Measurements from ENCODE around the gene CRELD1. TPM values are rescaled to one million over a fixed set of nuclear protein-coding genes. Genes with fewer than 3 reads are reported as not detected.

The CRELD1 gene
- 10 to 100 TPM; 12.6 to 29.5 TPM for total RNA-seq
- 10 to 100 TPM; 20.5 to 31.1 TPM for polyA plus RNA-seq

GRCh38 chr3:9933561-9934234 is at the start of gene CRELD1:
Gene CRELD1, plus strand, starts transcription at chr3:9933834. Its CDS starts 605 bp downstream, at chr3:9934439.
- H3K27me3 ChIP-seq (ENCODE audit: control insufficient read depth in 4 of 4, insufficient read depth in 4 of 4, low read length in 3 of 4): no peaks in the 10 kb centered on the region
- DNase-seq (ENCODE audit: low spot score): peak; percentile 99
- H3K9ac ChIP-seq (ENCODE audit: low read depth in 1 of 2, low read length in 2 of 2): peak within 1 kb of the TSS; percentile 76 to 82
- peaks cover 8 to 33% (median 13%) of the 10 kb centered on the region in 4 donors for H3K36me3 ChIP-seq (ENCODE audit: control insufficient read depth in 4 of 4, insufficient read depth in 3 of 4, low read depth in 1 of 4, low read length in 3 of 4)
- TF ChIP-seq HNF4G (IDR thresholded peaks at IDR 0.05) (no peak), NR2F2 (IDR thresholded peaks at IDR 0.05) (no peak), SP1 (IDR thresholded peaks at IDR 0.05) (peak; percentile 72), MAX (IDR thresholded peaks at IDR 0.05) (peak; percentile 95), GABPA (IDR thresholded peaks at IDR 0.05 in 1 of 2, conservative IDR thresholded peaks at IDR 0.05 in 1 of 2) (peak; percentile 11 to 69), JUND (IDR thresholded peaks at IDR 0.05) (peak; percentile 55 to 56), HNF4A (conservative IDR thresholded peaks at IDR 0.05) (no peak), ATF3 (IDR thresholded peaks at IDR 0.05) (peak; percentile 36), YY1 (IDR thresholded peaks at IDR 0.05) (peak; percentile 72), TAF1 (conservative IDR thresholded peaks at IDR 0.05) (peak; percentile 18)
- peak within 1 kb of the TSS; percentile 68 to 91 (median 81) for H3K4me3 ChIP-seq (ENCODE audit: low read depth in 1 of 3, low read length in 3 of 3)
- under 1% methylated on average over 50 of the region's 50 CpGs for WGBS
- peak within 1 kb of the TSS; percentile 87 to 93 for H3K27ac ChIP-seq (ENCODE audit: low read depth in 1 of 2, low read length in 2 of 2)
- no peaks in the 10 kb centered on the region for H3K9me3 ChIP-seq (ENCODE audit: control insufficient read depth in 4 of 4, low read length in 3 of 4)
- H3K4me1 ChIP-seq (ENCODE audit: control insufficient read depth in 4 of 4, insufficient read depth in 4 of 4, low read length in 3 of 4): peaks cover 4 to 29% (median 22%) of the 10 kb centered on the region in 4 donors

GRCh38 chr3:9884555-9885165 is 49.0 kb upstream of the CRELD1 start:
- DNase-seq (ENCODE audit: low spot score): no peak
- no peak overlapping the region for H3K27ac ChIP-seq (ENCODE audit: low read depth in 1 of 2, low read length in 2 of 2)

More at GRCh38 chr3:9884555-9885165, 49.0 kb upstream of the CRELD1 start:
- TF ChIP-seq HNF4A (conservative IDR thresholded peaks at IDR 0.05) (no peak), ATF3 (IDR thresholded peaks at IDR 0.05) (no peak), REST (IDR thresholded peaks at IDR 0.05) (no peak), TAF1 (conservative IDR thresholded peaks at IDR 0.05) (no peak), NR2F2 (IDR thresholded peaks at IDR 0.05) (no peak), RXRA (IDR thresholded peaks at IDR 0.05) (no peak), RAD21 (IDR thresholded peaks at IDR 0.05) (no peak), YY1 (IDR thresholded peaks at IDR 0.05) (no peak), GABPA (IDR thresholded peaks at IDR 0.05 in 1 of 2, conservative IDR thresholded peaks at IDR 0.05 in 1 of 2) (no peak), HNF4G (IDR thresholded peaks at IDR 0.05) (no peak), EGR1 (IDR thresholded peaks at IDR 0.05; ENCODE audit: low read depth in 2 of 2) (no peak), FOXA2 (IDR thresholded peaks at IDR 0.05) (no peak), MAX (IDR thresholded peaks at IDR 0.05) (no peak), CTCF (IDR thresholded peaks at IDR 0.05; ENCODE audit: low read depth, low read length, missing input control) (no peak), ZBTB33 (IDR thresholded peaks at IDR 0.05) (no peak), FOXA1 (IDR thresholded peaks at IDR 0.05) (no peak), SP1 (IDR thresholded peaks at IDR 0.05) (no peak), JUND (IDR thresholded peaks at IDR 0.05) (no peak)
- H3K9ac ChIP-seq (ENCODE audit: low read depth in 1 of 2, low read length in 2 of 2): no peak overlapping the region
- H3K4me1 ChIP-seq (ENCODE audit: control insufficient read depth in 4 of 4, insufficient read depth in 4 of 4, low read length in 3 of 4): no peaks in the 10 kb centered on the region
- H3K4me3 ChIP-seq (ENCODE audit: low read depth in 1 of 3, low read length in 3 of 3): no peak overlapping the region
- WGBS: 87% methylated on average over 11 of the region's 11 CpGs
- H3K27me3 ChIP-seq (ENCODE audit: control insufficient read depth in 4 of 4, insufficient read depth in 4 of 4, low read length in 3 of 4): no peaks in the 10 kb centered on the region
- H3K9me3 ChIP-seq (ENCODE audit: control insufficient read depth in 4 of 4, low read length in 3 of 4): no peaks in the 10 kb centered on the region
- H3K36me3 ChIP-seq (ENCODE audit: control insufficient read depth in 4 of 4, insufficient read depth in 3 of 4, low read depth in 1 of 4, low read length in 3 of 4): no peaks in the 10 kb centered on the region

Data from liver (tissue), 9 donors.